ENCODE measurements around the gene RIBC1.

The RIBC1 gene

DNA sequence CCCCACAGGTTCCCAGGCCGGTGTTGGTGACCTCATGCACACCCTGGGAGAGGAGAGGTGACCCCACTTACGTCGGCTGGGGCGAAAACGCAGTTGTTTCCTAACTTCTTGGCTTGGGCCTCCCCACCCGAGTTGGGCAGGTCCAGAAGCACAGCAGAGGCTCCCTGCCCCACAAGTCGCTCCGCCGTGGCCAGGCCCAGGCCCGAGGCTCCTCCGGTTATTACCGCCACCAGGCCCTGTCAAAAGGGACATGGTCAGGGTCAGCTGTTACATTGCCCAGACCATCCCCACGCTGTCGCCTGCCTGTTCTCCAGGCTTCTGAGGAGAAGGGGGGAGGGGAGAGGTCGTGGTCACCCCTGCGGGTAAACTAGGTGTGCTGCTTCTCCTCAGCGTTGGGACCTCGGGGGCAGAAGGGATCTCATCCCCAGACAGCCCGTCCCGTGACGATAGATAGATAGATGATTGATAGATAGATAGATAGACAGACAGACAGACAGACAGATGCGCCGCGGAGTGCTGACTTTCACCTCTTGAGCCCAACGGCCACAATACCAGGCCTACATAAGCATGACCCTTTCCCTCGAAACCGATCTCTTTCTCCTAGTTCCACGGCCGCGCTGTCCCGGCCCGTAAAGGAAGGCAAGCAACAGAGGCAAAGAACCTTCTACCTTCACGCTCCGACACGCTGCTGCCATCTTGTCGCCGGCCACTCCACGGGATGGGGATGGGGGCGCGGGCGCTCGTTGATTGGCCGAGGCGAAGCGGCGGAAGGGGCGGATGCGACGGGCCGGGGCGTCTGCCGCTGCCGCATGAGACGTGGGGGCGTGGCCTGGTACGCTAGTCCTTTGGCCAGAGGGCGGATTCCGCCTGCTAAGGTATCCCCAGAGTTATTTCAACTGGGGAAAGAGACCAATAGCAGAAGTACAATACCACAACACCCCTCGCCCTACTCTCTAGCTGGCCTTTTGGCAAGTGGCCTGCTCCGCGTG, 11.3 kb downstream of the RIBC1 start, which contains the start of gene HSD17B10:
Gene HSD17B10 (minus strand): TSS at position 720 of the 989 bp plus-strand sequence. CDS start 25 bp downstream, at position 695.
- TF ChIP-seq, protein P1, sequence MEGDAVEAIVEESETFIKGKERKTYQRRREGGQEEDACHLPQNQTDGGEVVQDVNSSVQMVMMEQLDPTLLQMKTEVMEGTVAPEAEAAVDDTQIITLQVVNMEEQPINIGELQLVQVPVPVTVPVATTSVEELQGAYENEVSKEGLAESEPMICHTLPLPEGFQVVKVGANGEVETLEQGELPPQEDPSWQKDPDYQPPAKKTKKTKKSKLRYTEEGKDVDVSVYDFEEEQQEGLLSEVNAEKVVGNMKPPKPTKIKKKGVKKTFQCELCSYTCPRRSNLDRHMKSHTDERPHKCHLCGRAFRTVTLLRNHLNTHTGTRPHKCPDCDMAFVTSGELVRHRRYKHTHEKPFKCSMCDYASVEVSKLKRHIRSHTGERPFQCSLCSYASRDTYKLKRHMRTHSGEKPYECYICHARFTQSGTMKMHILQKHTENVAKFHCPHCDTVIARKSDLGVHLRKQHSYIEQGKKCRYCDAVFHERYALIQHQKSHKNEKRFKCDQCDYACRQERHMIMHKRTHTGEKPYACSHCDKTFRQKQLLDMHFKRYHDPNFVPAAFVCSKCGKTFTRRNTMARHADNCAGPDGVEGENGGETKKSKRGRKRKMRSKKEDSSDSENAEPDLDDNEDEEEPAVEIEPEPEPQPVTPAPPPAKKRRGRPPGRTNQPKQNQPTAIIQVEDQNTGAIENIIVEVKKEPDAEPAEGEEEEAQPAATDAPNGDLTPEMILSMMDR (IDR thresholded peaks at IDR 0.05; ENCODE audit: low read depth, low read length, missing control alignments): no peak
- in situ Hi-C loops (cut with HindIII; ENCODE audit: low sequenced_read_pairs): no loop called here
- peak; percentile 28 for DNase-seq (ENCODE audit: low read depth)
- peak within 1 kb of the TSS; percentile 77 for H3K4me3 ChIP-seq (ENCODE audit: low read depth, low read length)

DNA sequence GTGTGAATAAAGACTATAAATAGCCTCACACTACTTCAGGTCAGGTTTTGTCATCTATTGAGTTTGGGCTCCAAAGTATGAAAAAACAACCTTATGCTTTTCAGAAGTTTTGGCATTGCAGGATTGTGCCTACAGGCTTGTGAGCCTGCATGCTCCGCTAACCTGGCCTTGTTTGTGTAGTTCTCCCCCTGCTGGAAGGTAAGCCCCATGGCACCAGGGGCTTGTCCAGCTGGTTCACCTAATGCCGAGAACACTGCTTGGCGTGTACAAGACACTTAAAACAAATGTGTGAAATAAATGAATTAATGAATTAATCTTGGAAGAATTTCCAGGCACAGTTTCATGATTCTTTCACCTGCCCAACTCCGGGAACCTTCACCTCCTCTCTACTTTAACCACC, 13.3 kb downstream of the RIBC1 start:
- peak; percentile 57 for DNase-seq (ENCODE audit: low read depth)
- in situ Hi-C loops (cut with HindIII; ENCODE audit: low sequenced_read_pairs): no loop called here
- TF ChIP-seq, protein P1 (IDR thresholded peaks at IDR 0.05; ENCODE audit: low read depth, low read length, missing control alignments): peak; percentile 94
- H3K4me3 ChIP-seq (ENCODE audit: low read depth, low read length): no peak overlapping the region

DNA sequence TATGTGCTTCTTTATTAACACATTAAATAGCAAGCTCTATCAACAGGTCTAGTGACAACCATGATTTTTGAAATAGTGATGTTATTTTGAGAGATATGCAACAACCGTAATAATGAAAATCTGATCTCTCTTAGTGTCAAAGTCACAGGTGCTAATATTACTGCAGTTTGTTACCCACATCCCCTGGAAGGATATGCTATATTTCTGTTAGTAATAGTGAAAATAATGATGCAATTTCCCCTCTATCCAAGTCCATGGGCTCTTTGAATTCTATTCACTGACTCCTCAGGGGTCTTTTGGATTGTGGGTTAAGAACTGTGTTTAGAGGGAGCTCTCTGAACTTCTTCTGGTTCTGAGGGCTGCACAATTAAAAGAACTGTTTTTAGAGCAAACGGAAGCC, 14.5 kb downstream of the RIBC1 start:
- no peak overlapping the region for H3K4me3 ChIP-seq (ENCODE audit: low read depth, low read length)
- TF ChIP-seq, protein P1 (IDR thresholded peaks at IDR 0.05; ENCODE audit: low read depth, low read length, missing control alignments): no peak
- in situ Hi-C loops (cut with HindIII; ENCODE audit: low sequenced_read_pairs): no loop called here
- DNase-seq (ENCODE audit: low read depth): no peak

DNA sequence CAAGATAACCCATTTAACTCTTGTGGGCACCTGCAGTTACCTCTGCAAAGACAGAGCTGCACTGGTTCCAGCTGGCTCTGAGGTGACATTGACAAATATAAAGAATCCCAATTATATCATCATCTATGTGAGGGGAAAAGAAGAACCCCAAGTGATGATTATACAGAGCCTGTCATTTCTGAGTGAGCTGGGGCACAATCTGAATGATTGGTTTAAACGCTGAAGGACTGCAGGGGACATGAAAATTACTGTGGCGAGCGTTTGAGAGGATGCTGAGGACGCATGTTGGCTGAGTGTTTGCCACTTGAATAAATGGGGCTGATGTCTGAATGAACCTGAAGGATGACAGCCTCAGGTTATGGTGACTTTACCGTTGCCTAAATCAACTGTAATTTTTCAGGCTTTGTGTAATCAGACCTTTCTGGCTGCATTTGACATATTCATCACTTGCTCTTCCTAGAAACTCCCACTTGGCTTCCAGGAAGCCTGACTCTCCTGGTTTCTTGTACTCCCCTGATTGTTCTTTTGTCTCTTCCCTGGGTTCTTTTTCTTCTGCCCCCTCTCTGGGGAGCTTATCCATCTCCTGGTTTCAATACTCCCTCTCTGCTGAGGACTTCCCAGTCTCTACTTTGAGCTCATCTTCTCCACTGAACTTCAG, 15.6 kb downstream of the RIBC1 start:
- in situ Hi-C loops (cut with HindIII; ENCODE audit: low sequenced_read_pairs): no loop called here
- TF ChIP-seq, protein P1 (IDR thresholded peaks at IDR 0.05; ENCODE audit: low read depth, low read length, missing control alignments): no peak
- H3K4me3 ChIP-seq (ENCODE audit: low read depth, low read length): no peak overlapping the region
- no peak for DNase-seq (ENCODE audit: low read depth)

DNA sequence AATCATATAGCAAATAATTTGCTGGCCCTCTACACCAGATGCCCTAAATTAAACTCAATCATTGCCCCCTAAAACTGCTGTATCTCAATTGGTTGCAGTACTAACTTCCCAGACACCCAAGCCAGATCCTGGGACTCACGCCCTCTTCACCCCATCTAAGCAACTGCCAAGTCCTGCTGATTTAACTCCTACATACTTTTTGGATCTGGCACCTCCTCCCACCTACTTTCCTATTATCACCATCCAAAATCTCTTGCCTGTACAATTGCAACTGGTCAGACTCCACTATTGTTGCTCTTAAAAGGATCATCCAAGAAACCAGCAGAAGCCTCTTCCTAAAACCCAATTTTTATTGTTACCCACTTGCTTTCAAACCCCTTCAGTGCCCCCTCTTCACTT, 16.2 kb downstream of the RIBC1 start:
- no peak overlapping the region for H3K4me3 ChIP-seq (ENCODE audit: low read depth, low read length)
- in situ Hi-C loops (cut with HindIII; ENCODE audit: low sequenced_read_pairs): no loop called here
- no peak for DNase-seq (ENCODE audit: low read depth)
- TF ChIP-seq, protein P1 (IDR thresholded peaks at IDR 0.05; ENCODE audit: low read depth, low read length, missing control alignments): no peak

DNA sequence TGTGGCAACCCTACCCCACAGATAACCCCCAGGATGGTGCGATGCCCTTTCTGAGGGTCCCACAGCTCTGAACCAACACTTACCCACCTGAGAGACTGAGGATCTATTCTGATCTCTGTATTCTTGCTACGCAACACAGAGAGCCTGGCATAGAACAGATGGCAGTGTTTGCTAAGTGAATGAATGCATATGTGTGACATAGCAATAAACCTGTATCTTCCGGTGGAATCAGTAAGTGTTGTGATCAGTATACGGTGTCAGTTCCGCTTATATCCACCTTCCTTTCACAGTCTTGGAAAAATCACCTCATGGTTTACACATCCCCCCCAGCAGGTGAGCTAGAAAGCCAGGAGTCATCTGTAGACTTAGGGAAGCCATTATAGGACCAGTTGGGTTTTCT, 17.4 kb downstream of the RIBC1 start:
- DNase-seq (ENCODE audit: low read depth): no peak
- no peak overlapping the region for H3K4me3 ChIP-seq (ENCODE audit: low read depth, low read length)
- TF ChIP-seq, protein P1 (IDR thresholded peaks at IDR 0.05; ENCODE audit: low read depth, low read length, missing control alignments): no peak
- in situ Hi-C loops (cut with HindIII; ENCODE audit: low sequenced_read_pairs): no loop called here

All from astrocyte of the cerebellum (primary cell).